GM23338 (cell line): ENCODE measurements around the gene EXOSC5. TPM values are rescaled to one million over a fixed set of nuclear protein-coding genes. Genes with fewer than 3 reads are reported as not detected.

Experiments used
- ATAC-seq: fragments of 200-7000 bp; cut with Tn5 transposase; 3 replicates; pipeline ENCODE4 v1.9.1; 2020
- DNase-seq: peaks from one replicate; pipeline ENCODE4 v3.0.0-alpha.2; 2015; ENCODE audit warnings: low spot score
- H2AFZ ChIP-seq: fragments of 200-600 bp; sonication (generic); 2 replicates; pipeline ENCODE4 v1.8.0; 2016; ENCODE audit warnings: antibody characterized with exemption, mild to moderate bottlenecking, moderate library complexity
- H3F3A ChIP-seq: fragments of 200-600 bp; sonication (generic); replicated peaks from 2 replicates; pipeline ENCODE4 v1.8.0; 2017; ENCODE audit warnings: antibody characterized with exemption, mixed run types, low read depth
- H3K27ac ChIP-seq: fragments of 200-600 bp; sonication (generic); 2 replicates; pipeline ENCODE4 v1.6.1; 2016; ENCODE audit warnings: low read depth
- H3K27me3 ChIP-seq: fragments of 200-600 bp; sonication (generic); 2 replicates; pipeline ENCODE4 v1.8.0; 2016; ENCODE audit warnings: mild to moderate bottlenecking, mixed run types, moderate library complexity; ENCODE audit not compliant: insufficient read depth
- H3K36me3 ChIP-seq: fragments of 200-600 bp; sonication (generic); 2 replicates; pipeline ENCODE4 v1.8.0; 2016; ENCODE audit warnings: mild to moderate bottlenecking; ENCODE audit not compliant: insufficient read depth
- H3K4me1 ChIP-seq: fragments of 200-600 bp; sonication (generic); 2 replicates; pipeline ENCODE4 v1.8.0; 2016; ENCODE audit warnings: mild to moderate bottlenecking, moderate library complexity; ENCODE audit not compliant: insufficient read depth
- H3K4me2 ChIP-seq: fragments of 200-600 bp; sonication (generic); 2 replicates; pipeline ENCODE4 v1.7.1; 2017; ENCODE audit warnings: mixed run types
- H3K4me3 ChIP-seq: fragments of 200-600 bp; sonication (generic); 2 replicates; pipeline ENCODE4 v1.6.1; 2016; ENCODE audit warnings: mixed run types
- H3K79me2 ChIP-seq: fragments of 200-600 bp; sonication (generic); replicated peaks from 2 replicates; pipeline ENCODE4 v1.8.0; 2017; ENCODE audit warnings: mild to moderate bottlenecking; ENCODE audit not compliant: insufficient read depth
- H3K9me2 ChIP-seq: fragments of 200-600 bp; sonication (generic); 2 replicates; pipeline ENCODE4 v1.8.0; 2017; ENCODE audit not compliant: insufficient read depth
- H4K20me1 ChIP-seq: fragments of 200-600 bp; sonication (generic); replicated peaks from 2 replicates; pipeline ENCODE4 v1.8.0; 2017; ENCODE audit warnings: mild to moderate bottlenecking; ENCODE audit not compliant: insufficient read depth
- H3K27ac Mint-ChIP-seq: 2 replicates; pipeline ENCODE4 v1.8.0; 2020; ENCODE audit warnings: inconsistent platforms, mild to moderate bottlenecking, moderate library complexity, mixed read lengths
- H3K27me3 Mint-ChIP-seq: 3 replicates; pipeline ENCODE4 v1.8.0; 2022; ENCODE audit warnings: low read depth, mild to moderate bottlenecking, moderate library complexity, mixed read lengths, inconsistent platforms; ENCODE audit not compliant: insufficient read depth, poor library complexity
- H3K36me3 Mint-ChIP-seq: 3 replicates; pipeline ENCODE4 v1.8.0; 2021; ENCODE audit warnings: low read depth, mild to moderate bottlenecking, inconsistent platforms, moderate library complexity, mixed read lengths
- H3K4me1 Mint-ChIP-seq: 3 replicates; pipeline ENCODE4 v1.8.0; 2020; ENCODE audit warnings: mild to moderate bottlenecking, inconsistent platforms, mixed read lengths
- H3K4me3 Mint-ChIP-seq: 3 replicates; pipeline ENCODE4 v1.8.0; 2021; ENCODE audit warnings: moderate library complexity, mild to moderate bottlenecking, inconsistent platforms, mixed read lengths
- H3K9me3 Mint-ChIP-seq: 3 replicates; pipeline ENCODE4 v1.8.0; 2020; ENCODE audit warnings: moderate library complexity, mild to moderate bottlenecking, inconsistent platforms, mixed read lengths
- CREB1 ChIP-seq: fragments of 250-450 bp; sonication (Bioruptor Pico); IDR thresholded peaks from 2 replicates; pipeline ENCODE4 v1.5.0; 2020; ENCODE audit warnings: low read depth, mild to moderate bottlenecking, moderate library complexity
- EZH2 ChIP-seq: fragments of 200-600 bp; sonication (generic); IDR thresholded peaks from one replicate; pipeline ENCODE4 v1.8.0; 2017; ENCODE audit warnings: antibody characterized with exemption, mild to moderate bottlenecking, low read depth; ENCODE audit not compliant: unreplicated experiment
- EZH2phosphoT487 ChIP-seq: fragments of 200-600 bp; sonication (generic); IDR thresholded peaks from one replicate; pipeline ENCODE4 v1.8.1; 2018; ENCODE audit warnings: antibody characterized with exemption; ENCODE audit not compliant: unreplicated experiment
- JUNB ChIP-seq: IDR thresholded peaks from one replicate; pipeline ENCODE4 v1.6.1; 2016; ENCODE audit warnings: antibody characterized with exemption; ENCODE audit not compliant: unreplicated experiment
- NANOG ChIP-seq: IDR thresholded peaks from 2 replicates; pipeline ENCODE4 v1.6.1; 2016; ENCODE audit warnings: antibody characterized with exemption, borderline replicate concordance
- POLR2AphosphoS5 ChIP-seq: IDR thresholded peaks from 2 replicates; pipeline ENCODE4 v1.6.1; 2016; ENCODE audit warnings: antibody characterized with exemption, low read depth
- STAT1 ChIP-seq: IDR thresholded peaks from one replicate; pipeline ENCODE4 v1.6.1; 2016; ENCODE audit warnings: antibody characterized with exemption; ENCODE audit not compliant: unreplicated experiment
- ZNF114 ChIP-seq: fragments of 250-450 bp; sonication (Bioruptor Pico); IDR thresholded peaks from 2 replicates; pipeline ENCODE4 v1.5.0; 2020; ENCODE audit warnings: mild to moderate bottlenecking, moderate library complexity
- ZNF331 ChIP-seq: fragments of 250-450 bp; sonication (Bioruptor Pico); IDR thresholded peaks from 2 replicates; pipeline ENCODE4 v1.5.0; 2020; ENCODE audit warnings: low read depth, mild to moderate bottlenecking, moderate library complexity
- polyA plus RNA-seq: library from polyadenylated mRNA; unstranded; fragments of >200 nt; fragmentation: Nextera tagmentation; extraction: Ambion mirVana; gene quantifications from 2 replicates; pipeline ENCODE4 v1.2.1, GENCODE V29; 2016
- total RNA-seq: library from RNA; depleted of rRNA; stranded (reverse); fragments of >200 nt; shearing (Covaris generic); gene quantifications from 2 replicates; pipeline ENCODE4 v1.2.3, GENCODE V29; 2014
- TF ChIP-seq, protein P1 (sequence below): fragments of 250-450 bp; sonication (Bioruptor Pico); IDR thresholded peaks from 2 replicates; pipeline ENCODE4 v1.5.0; 2020; ENCODE audit warnings: mild to moderate bottlenecking, moderate library complexity
- TF ChIP-seq, protein P2 (sequence below), 2 experiments: fragments of 200-600 bp in 1 of 2; sonication (generic) in 1 of 2; conservative IDR thresholded peaks; 2 replicates each; pipeline versions ENCODE4 v1.5.1 to v1.6.1; 2016 to 2017; ENCODE audit warnings: antibody characterized with exemption in 2 of 2, low read depth in 2 of 2, mild to moderate bottlenecking in 2 of 2, moderate library complexity in 1 of 2
- TF ChIP-seq, protein P3 (sequence below): IDR thresholded peaks from one replicate; pipeline ENCODE4 v1.6.1; 2018; ENCODE audit warnings: antibody characterized with exemption; ENCODE audit not compliant: unreplicated experiment

The EXOSC5 gene
- total and polyA plus RNA-seq, 2 experiments from 2014 or later: 65.1 to 125 TPM

DNA sequence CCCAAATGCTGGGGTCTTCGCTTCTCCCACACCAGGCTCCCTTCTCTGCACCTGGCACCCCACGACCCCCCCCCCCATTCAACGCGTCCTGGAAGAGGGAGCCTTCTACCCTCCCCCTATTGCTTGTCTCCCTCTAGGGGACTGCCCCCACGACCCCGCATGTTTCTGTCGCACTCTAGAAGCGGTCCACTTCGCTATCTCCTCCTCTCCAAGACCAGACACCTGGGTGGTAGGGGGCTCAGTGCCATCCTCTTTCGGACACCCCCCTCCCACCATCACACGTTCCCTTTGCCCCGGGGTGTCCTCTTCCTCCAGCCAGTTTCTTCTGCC is 44.9 kb downstream of the EXOSC5 start:
- ATAC-seq (no peak), DNase-seq (no peak)
- Histone ChIP-seq H3K4me3 (peak overlapping the region; percentile 91), H3K4me1 (peaks cover 12% of the 10 kb centered on the region; the same call in 1 of the 2 replicates), H3F3A (peaks cover 6% of the 10 kb centered on the region; the same call in 1 of the 2 replicates), H3K27ac (no peak overlapping the region), H3K36me3 (no peaks in the 10 kb centered on the region), H2AFZ (peak overlapping the region; percentile 96; the same call in 1 of the 2 replicates), H4K20me1 (0 out of 2 replicates have a peak, but pooled peaks cover 3% of the 10 kb centered on the region), H3K9me2 (no peaks in the 10 kb centered on the region), H3K27me3 (peaks cover 42% of the 10 kb centered on the region), H3K4me2 (peak overlapping the region; percentile 98), H3K79me2 (no peaks in the 10 kb centered on the region)
- no peak overlapping the region for H3K27ac Mint-ChIP-seq
- H3K36me3 Mint-ChIP-seq: peaks cover 2% of the 10 kb centered on the region; the same call in 2 of the 3 replicates
- no peaks in the 10 kb centered on the region; the same call in 2 of the 3 replicates for H3K9me3 Mint-ChIP-seq
- H3K4me1 Mint-ChIP-seq: peaks cover 19% of the 10 kb centered on the region
- TF ChIP-seq CREB1 (no peak), STAT1 (no peak), JUNB (no peak), EZH2 (no peak), EZH2phosphoT487 (no peak), ZNF114 (CRISPR knock-in tag) (no peak), ZNF331 (no peak), NANOG (no peak), POLR2AphosphoS5 (no peak)
- TF ChIP-seq, protein P1, sequence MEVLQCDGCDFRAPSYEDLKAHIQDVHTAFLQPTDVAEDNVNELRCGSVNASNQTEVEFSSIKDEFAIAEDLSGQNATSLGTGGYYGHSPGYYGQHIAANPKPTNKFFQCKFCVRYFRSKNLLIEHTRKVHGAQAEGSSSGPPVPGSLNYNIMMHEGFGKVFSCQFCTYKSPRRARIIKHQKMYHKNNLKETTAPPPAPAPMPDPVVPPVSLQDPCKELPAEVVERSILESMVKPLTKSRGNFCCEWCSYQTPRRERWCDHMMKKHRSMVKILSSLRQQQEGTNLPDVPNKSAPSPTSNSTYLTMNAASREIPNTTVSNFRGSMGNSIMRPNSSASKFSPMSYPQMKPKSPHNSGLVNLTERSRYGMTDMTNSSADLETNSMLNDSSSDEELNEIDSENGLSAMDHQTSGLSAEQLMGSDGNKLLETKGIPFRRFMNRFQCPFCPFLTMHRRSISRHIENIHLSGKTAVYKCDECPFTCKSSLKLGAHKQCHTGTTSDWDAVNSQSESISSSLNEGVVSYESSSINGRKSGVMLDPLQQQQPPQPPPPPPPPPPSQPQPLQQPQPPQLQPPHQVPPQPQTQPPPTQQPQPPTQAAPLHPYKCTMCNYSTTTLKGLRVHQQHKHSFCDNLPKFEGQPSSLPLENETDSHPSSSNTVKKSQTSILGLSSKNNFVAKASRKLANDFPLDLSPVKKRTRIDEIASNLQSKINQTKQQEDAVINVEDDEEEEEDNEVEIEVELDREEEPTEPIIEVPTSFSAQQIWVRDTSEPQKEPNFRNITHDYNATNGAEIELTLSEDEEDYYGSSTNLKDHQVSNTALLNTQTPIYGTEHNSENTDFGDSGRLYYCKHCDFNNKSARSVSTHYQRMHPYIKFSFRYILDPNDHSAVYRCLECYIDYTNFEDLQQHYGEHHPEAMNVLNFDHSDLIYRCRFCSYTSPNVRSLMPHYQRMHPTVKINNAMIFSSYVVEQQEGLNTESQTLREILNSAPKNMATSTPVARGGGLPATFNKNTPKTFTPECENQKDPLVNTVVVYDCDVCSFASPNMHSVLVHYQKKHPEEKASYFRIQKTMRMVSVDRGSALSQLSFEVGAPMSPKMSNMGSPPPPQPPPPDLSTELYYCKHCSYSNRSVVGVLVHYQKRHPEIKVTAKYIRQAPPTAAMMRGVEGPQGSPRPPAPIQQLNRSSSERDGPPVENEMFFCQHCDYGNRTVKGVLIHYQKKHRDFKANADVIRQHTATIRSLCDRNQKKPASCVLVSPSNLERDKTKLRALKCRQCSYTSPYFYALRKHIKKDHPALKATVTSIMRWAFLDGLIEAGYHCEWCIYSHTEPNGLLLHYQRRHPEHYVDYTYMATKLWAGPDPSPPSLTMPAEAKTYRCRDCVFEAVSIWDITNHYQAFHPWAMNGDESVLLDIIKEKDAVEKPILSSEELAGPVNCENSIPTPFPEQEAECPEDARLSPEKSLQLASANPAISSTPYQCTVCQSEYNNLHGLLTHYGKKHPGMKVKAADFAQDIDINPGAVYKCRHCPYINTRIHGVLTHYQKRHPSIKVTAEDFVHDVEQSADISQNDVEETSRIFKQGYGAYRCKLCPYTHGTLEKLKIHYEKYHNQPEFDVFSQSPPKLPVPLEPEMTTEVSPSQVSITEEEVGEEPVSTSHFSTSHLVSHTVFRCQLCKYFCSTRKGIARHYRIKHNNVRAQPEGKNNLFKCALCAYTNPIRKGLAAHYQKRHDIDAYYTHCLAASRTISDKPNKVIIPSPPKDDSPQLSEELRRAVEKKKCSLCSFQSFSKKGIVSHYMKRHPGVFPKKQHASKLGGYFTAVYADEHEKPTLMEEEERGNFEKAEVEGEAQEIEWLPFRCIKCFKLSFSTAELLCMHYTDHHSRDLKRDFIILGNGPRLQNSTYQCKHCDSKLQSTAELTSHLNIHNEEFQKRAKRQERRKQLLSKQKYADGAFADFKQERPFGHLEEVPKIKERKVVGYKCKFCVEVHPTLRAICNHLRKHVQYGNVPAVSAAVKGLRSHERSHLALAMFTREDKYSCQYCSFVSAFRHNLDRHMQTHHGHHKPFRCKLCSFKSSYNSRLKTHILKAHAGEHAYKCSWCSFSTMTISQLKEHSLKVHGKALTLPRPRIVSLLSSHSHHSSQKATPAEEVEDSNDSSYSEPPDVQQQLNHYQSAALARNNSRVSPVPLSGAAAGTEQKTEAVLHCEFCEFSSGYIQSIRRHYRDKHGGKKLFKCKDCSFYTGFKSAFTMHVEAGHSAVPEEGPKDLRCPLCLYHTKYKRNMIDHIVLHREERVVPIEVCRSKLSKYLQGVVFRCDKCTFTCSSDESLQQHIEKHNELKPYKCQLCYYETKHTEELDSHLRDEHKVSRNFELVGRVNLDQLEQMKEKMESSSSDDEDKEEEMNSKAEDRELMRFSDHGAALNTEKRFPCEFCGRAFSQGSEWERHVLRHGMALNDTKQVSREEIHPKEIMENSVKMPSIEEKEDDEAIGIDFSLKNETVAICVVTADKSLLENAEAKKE (CRISPR knock-in tag): no peak
- TF ChIP-seq, protein P2, sequence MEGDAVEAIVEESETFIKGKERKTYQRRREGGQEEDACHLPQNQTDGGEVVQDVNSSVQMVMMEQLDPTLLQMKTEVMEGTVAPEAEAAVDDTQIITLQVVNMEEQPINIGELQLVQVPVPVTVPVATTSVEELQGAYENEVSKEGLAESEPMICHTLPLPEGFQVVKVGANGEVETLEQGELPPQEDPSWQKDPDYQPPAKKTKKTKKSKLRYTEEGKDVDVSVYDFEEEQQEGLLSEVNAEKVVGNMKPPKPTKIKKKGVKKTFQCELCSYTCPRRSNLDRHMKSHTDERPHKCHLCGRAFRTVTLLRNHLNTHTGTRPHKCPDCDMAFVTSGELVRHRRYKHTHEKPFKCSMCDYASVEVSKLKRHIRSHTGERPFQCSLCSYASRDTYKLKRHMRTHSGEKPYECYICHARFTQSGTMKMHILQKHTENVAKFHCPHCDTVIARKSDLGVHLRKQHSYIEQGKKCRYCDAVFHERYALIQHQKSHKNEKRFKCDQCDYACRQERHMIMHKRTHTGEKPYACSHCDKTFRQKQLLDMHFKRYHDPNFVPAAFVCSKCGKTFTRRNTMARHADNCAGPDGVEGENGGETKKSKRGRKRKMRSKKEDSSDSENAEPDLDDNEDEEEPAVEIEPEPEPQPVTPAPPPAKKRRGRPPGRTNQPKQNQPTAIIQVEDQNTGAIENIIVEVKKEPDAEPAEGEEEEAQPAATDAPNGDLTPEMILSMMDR (conservative IDR thresholded peaks at IDR 0.05; ENCODE audit: low read depth in 2 of 2): no peak
- TF ChIP-seq, protein P3, sequence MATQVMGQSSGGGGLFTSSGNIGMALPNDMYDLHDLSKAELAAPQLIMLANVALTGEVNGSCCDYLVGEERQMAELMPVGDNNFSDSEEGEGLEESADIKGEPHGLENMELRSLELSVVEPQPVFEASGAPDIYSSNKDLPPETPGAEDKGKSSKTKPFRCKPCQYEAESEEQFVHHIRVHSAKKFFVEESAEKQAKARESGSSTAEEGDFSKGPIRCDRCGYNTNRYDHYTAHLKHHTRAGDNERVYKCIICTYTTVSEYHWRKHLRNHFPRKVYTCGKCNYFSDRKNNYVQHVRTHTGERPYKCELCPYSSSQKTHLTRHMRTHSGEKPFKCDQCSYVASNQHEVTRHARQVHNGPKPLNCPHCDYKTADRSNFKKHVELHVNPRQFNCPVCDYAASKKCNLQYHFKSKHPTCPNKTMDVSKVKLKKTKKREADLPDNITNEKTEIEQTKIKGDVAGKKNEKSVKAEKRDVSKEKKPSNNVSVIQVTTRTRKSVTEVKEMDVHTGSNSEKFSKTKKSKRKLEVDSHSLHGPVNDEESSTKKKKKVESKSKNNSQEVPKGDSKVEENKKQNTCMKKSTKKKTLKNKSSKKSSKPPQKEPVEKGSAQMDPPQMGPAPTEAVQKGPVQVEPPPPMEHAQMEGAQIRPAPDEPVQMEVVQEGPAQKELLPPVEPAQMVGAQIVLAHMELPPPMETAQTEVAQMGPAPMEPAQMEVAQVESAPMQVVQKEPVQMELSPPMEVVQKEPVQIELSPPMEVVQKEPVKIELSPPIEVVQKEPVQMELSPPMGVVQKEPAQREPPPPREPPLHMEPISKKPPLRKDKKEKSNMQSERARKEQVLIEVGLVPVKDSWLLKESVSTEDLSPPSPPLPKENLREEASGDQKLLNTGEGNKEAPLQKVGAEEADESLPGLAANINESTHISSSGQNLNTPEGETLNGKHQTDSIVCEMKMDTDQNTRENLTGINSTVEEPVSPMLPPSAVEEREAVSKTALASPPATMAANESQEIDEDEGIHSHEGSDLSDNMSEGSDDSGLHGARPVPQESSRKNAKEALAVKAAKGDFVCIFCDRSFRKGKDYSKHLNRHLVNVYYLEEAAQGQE: no peak
- peak overlapping the region; percentile 87 for H3K4me3 Mint-ChIP-seq
- peaks cover 62% of the 10 kb centered on the region for H3K27me3 Mint-ChIP-seq
